Kidney (tissue), 14 donors: Measurements from ENCODE around the gene TXNL4A. TPM values are rescaled to one million over a fixed set of nuclear protein-coding genes. Genes with fewer than 3 reads are reported as not detected.

Experiments
- DNase-seq, 5 donors: peaks; one replicate each; pipeline ENCODE4 v3.0.0-alpha.2; 2013 to 2020
- FAIRE-seq: peaks from 2 replicates; lab custom pipeline; 2012; peaks lifted over from hg19 to GRCh38; lab: Jason Lieb, UNC
- H3K27ac ChIP-seq, 2 donors: one replicate each; pipeline ENCODE4 v1.7.0; 2013; ENCODE audit warnings: low read depth in 2 of 2, low read length in 2 of 2, inconsistent platforms in 1 of 2
- H3K27me3 ChIP-seq: one replicate; pipeline ENCODE4 v1.7.1; 2013; ENCODE audit warnings: low read length, inconsistent platforms; ENCODE audit not compliant: control insufficient read depth, insufficient read depth
- H3K36me3 ChIP-seq, 3 donors: one replicate each; pipeline versions ENCODE4 v1.7.0 to v1.7.1; 2013; ENCODE audit warnings: low read length in 3 of 3, control low read depth in 1 of 3, inconsistent platforms in 1 of 3; ENCODE audit not compliant: insufficient read depth in 3 of 3, control insufficient read depth in 2 of 3
- H3K4me1 ChIP-seq, 3 donors: one replicate each; pipeline versions ENCODE4 v1.7.0 to v1.7.1; 2013; ENCODE audit warnings: low read length in 3 of 3, inconsistent platforms in 1 of 3, low read depth in 1 of 3; ENCODE audit not compliant: control insufficient read depth in 2 of 3, insufficient read depth in 2 of 3
- H3K4me3 ChIP-seq, 3 donors: one replicate each; pipeline versions ENCODE4 v1.7.0 to v1.8.1; 2013; ENCODE audit warnings: low read length in 3 of 3, control low read depth in 1 of 3, inconsistent platforms in 1 of 3
- H3K9ac ChIP-seq, 3 donors: one replicate each; pipeline versions ENCODE4 v1.7.0 to v1.7.1; 2013; ENCODE audit warnings: low read length in 3 of 3, control low read depth in 1 of 3, inconsistent platforms in 1 of 3
- H3K9me3 ChIP-seq, 3 donors: one replicate each; pipeline versions ENCODE4 v1.7.0 to v1.7.1; 2013; ENCODE audit warnings: low read length in 3 of 3, control low read depth in 1 of 3, inconsistent platforms in 1 of 3; ENCODE audit not compliant: control insufficient read depth in 2 of 3, insufficient read depth in 1 of 3
- intact Hi-C: fragments of 100-400 bp; cut with DNase I; formaldehyde crosslinking; loops from one replicate; pipeline ENCODE4 v1.11.1; 2022
- polyA plus RNA-seq: library from polyadenylated mRNA; stranded (reverse); fragments of 350-450 nt; fragmentation: Illumina TruSeq; extraction: RNeasy Lipid Tissue Mini Kit (QIAGEN cat#74804); gene quantifications from one replicate; pipeline ENCODE4 v1.2.3, GENCODE V29; 2014; ENCODE audit warnings: low read depth, low replicate concordance; ENCODE audit not compliant: insufficient read depth
- total RNA-seq: library from RNA; stranded (reverse); fragmentation: NEBNext Ultra II Directional; extraction: Animal tissue kit (Norgen Biotek cat#: 25700); gene quantifications from one replicate; pipeline ENCODE4 v1.2.1, GENCODE V29; 2021
- TF ChIP-seq, protein P1 (sequence below): IDR thresholded peaks from 3 replicates; pipeline ENCODE4 v1.5.1; 2012; ENCODE audit warnings: mild to moderate bottlenecking, moderate library complexity, borderline replicate concordance; ENCODE audit not compliant: insufficient read depth; ENCODE audit errors: extremely low read depth
- donor health status: control.
- donor health status: control.
- donor health status: control.
- donor health status: control.
- donor health status: control.
- donor health status: DM: yes; HTN: yes; CAD: no.
- donor health status: Normal renal cell carcinoma (clear cell type).

TXNL4A gene
- total and polyA plus RNA-seq, 2 donors from 2014 or later: 76.7 to 178 TPM

DNA sequence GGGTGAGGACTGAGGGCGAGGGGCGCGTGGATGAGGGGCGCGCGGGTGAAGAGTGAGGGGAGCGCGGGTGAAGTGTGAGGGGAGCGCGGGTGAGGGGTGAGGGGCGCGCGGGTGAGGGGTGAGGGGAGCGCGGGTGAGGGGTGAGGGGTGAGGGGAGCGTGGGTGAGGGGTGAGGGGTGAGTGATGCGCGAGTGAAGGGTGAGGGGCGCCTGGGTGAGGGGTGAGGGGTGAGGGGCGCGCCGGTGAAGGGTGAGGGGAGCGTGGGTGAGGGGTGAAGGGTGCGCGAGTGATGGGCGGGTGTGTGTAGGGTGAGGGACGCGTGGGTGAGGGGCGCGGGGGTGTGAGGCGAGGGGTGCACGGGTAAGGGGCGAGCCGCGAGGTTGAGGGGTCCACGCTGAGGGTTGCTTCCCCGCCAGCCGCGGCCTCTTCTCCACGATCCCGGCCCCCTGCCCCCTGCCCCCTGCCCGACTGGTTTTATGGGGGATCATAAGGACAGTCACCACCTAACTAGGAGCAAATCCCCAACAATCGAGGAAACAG lies 35.8 kb downstream of the TXNL4A start:
- peaks cover 0 to 12% (median 0%) of the 10 kb centered on the region in 3 donors for H3K36me3 ChIP-seq
- peaks cover 0 to 27% (median 23%) of the 10 kb centered on the region in 3 donors for H3K4me1 ChIP-seq
- intact Hi-C loops: no loop called here
- peak overlapping the region in 1 of 3 donors; percentile 57 for H3K4me3 ChIP-seq
- TF ChIP-seq, protein P1, sequence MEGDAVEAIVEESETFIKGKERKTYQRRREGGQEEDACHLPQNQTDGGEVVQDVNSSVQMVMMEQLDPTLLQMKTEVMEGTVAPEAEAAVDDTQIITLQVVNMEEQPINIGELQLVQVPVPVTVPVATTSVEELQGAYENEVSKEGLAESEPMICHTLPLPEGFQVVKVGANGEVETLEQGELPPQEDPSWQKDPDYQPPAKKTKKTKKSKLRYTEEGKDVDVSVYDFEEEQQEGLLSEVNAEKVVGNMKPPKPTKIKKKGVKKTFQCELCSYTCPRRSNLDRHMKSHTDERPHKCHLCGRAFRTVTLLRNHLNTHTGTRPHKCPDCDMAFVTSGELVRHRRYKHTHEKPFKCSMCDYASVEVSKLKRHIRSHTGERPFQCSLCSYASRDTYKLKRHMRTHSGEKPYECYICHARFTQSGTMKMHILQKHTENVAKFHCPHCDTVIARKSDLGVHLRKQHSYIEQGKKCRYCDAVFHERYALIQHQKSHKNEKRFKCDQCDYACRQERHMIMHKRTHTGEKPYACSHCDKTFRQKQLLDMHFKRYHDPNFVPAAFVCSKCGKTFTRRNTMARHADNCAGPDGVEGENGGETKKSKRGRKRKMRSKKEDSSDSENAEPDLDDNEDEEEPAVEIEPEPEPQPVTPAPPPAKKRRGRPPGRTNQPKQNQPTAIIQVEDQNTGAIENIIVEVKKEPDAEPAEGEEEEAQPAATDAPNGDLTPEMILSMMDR: no peak
- no peak for FAIRE-seq
- H3K27ac ChIP-seq: no peak overlapping the region
- no peaks in the 10 kb centered on the region for H3K27me3 ChIP-seq
- no peaks in the 10 kb centered on the region for H3K9me3 ChIP-seq
- H3K9ac ChIP-seq: no peak overlapping the region
- peak in 2 of 5 donors; percentile 80 to 83 for DNase-seq

DNA sequence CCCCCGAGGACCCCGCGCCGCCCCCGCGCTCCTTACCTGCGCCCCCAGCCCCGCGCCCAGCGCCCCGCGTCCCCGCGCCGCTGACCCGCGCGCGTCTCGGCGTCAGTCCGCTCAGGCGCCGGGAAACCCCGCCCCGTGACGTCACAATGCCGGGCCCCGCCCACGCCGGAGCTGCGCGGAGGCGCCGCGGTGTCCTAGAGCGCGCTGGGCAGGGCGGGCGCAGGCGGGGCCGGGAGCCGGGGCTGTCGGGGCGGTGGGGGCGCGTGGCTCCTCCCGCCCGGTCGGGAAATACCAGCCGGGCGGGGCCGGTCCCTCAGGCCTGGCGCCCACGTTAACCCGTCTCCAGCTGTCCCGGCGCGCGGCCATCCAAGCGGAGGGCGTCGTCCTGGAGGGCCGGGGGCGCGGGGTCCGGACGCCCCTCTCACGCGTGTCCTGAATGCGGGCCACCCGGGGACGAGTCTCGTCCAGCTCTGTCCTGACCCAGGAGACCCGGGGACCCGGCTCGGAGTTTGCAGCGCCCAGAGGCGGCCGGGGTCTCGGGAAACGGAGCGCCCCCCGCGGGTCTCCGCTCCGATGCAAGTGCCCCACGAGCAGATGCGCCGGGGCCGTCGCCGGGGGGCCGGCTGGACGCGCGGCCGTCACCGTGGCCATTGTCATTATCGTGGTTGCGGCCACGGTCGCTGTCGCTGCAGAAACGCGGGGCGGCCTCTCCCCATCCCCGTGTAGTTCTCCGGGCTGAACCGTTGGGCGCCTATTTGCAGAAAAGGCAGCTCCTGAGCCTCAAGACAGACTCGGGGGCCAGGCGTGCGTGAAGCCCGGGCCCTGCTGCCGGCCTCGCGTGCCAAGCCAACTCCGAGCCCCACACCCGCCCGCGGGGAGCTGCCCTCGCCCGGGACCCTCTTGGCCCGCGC lies 36.6 kb downstream of the TXNL4A start, which contains the start of gene SLC66A2:
SLC66A2 (minus strand) TSS at position 109 of the 911 bp plus-strand sequence. CDS start 727 bp downstream, outside the sequence.
- DNase-seq (peak; percentile 90 to 97 (median 94)), FAIRE-seq (no peak)
- Histone ChIP-seq H3K4me3 (peak within 1 kb of the TSS; percentile 54 to 84 (median 83)), H3K27ac (peak within 1 kb of the TSS; percentile 83 to 84), H3K27me3 (no peaks in the 10 kb centered on the region), H3K36me3 (peaks cover 0 to 16% (median 0%) of the 10 kb centered on the region in 3 donors), H3K4me1 (peaks cover 0 to 31% (median 25%) of the 10 kb centered on the region in 3 donors), H3K9ac (peak within 1 kb of the TSS; percentile 32 to 92 (median 82)), H3K9me3 (no peaks in the 10 kb centered on the region)
- intact Hi-C loops: no loop called here
- TF ChIP-seq, protein P1: no peak

DNA sequence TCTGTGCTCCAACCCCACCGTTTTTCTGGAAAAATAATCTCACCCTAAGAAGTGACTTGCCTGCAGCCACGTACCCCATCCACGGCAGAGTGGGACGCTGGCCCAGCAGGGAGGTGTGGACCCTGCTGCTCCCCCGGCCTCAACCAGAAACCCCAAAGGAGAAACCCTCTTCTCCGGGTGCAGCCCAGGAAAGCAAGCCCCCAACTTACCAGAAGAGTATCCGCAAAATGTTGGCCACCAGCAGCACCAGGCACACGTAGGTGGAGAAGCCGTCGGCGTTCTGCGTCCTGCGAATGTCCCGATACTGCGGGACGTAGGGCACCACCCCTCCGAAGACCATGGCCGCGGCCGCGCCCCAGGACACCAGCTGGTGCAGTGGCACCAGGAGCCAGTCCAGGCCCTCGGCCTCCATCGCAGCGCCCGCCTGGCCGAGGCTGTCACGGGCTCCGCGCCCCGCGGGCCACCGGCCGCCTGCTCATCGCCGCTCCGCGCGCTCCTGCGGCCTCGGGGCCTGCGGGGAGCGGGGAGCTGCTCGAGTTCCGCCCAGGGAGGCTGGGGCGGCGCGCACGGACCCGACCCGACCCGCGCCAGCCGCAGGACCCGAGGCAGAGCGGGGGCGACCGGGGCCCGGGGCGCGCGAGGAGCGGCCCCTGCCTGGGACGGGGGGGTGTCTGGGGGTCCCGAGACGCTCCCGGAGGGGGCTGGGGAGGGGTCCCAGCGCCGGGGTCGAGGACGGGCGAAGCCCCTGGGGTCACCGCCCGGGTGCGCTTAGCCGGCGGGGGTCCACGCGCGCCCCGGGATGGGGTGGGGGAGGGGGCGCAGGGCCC lies 37.6 kb downstream of the TXNL4A start:
- H3K36me3 ChIP-seq: peaks cover 0 to 16% (median 0%) of the 10 kb centered on the region in 3 donors
- TF ChIP-seq, protein P1: no peak
- H3K9ac ChIP-seq: peak overlapping the region; percentile 32 to 92 (median 82)
- H3K4me1 ChIP-seq: peaks cover 0 to 35% (median 29%) of the 10 kb centered on the region in 3 donors
- H3K27me3 ChIP-seq: no peaks in the 10 kb centered on the region
- H3K9me3 ChIP-seq: no peaks in the 10 kb centered on the region
- peak overlapping the region; percentile 83 to 84 for H3K27ac ChIP-seq
- peak overlapping the region; percentile 54 to 84 (median 83) for H3K4me3 ChIP-seq
- FAIRE-seq (no peak), DNase-seq (peak in 4 of 5 donors; percentile 27 to 84 (median 58))
- intact Hi-C loops: no loop called here
